SK-N-SH (cell line): ENCODE data around the gene ADGRB2.

Experiments used
- CTCF ChIP-seq: fragments of 200-600 bp; sonication (generic); IDR thresholded peaks from 2 replicates; pipeline ENCODE4 v1.6.1; 2017; ENCODE audit warnings: antibody characterized with exemption, mild to moderate bottlenecking, moderate library complexity
- EP300 ChIP-seq, 2 experiments: IDR thresholded peaks; 2 replicates each; pipeline versions ENCODE4 v1.4.0 to v1.6.1; 2012; ENCODE audit warnings: borderline replicate concordance in 1 of 2, low read depth in 1 of 2, low read length in 1 of 2
- EZH2phosphoT487 ChIP-seq: fragments of 200-600 bp; sonication (generic); IDR thresholded peaks from 2 replicates; pipeline ENCODE4 v1.6.1; 2017; ENCODE audit warnings: low read depth, mixed run types, mild to moderate bottlenecking, antibody characterized with exemption, moderate library complexity, borderline replicate concordance
- FOSL2 ChIP-seq: IDR thresholded peaks from 2 replicates; pipeline ENCODE4 v1.4.0; 2012; ENCODE audit warnings: low read depth, mild to moderate bottlenecking, moderate library complexity, borderline replicate concordance
- GATA2 ChIP-seq: sonication (generic); formaldehyde crosslinking; IDR thresholded peaks from 2 replicates; pipeline ENCODE4 v1.5.0; 2020; ENCODE audit warnings: mild to moderate bottlenecking, missing genetic modification reagents
- JUND ChIP-seq: IDR thresholded peaks from 2 replicates; pipeline ENCODE4 v1.4.0; 2012
- NFIC ChIP-seq: IDR thresholded peaks from 2 replicates; pipeline ENCODE4 v1.4.0; 2012; ENCODE audit warnings: borderline replicate concordance
- RAD21 ChIP-seq: IDR thresholded peaks from 2 replicates; pipeline ENCODE4 v1.6.1; 2012; ENCODE audit warnings: mild to moderate bottlenecking, low read length
- TAF1 ChIP-seq: IDR thresholded peaks from 2 replicates; pipeline ENCODE4 v1.6.1; 2012; ENCODE audit warnings: low read depth, mild to moderate bottlenecking, low read length, moderate library complexity, borderline replicate concordance
- TCF12 ChIP-seq: IDR thresholded peaks from 2 replicates; pipeline ENCODE4 v1.4.0; 2012

GRCh38 chr1:31715087-31715872, 48.9 kb downstream of the ADGRB2 start:
- TF ChIP-seq CTCF (peak; percentile 79), TAF1 (no peak), EZH2phosphoT487 (no peak), RAD21 (peak; percentile 66), TCF12 (peak; percentile 17; the same call in 1 of the 2 replicates), NFIC (no peak; the same call in 1 of the 2 replicates), FOSL2 (no peak), JUND (no peak), GATA2 (CRISPR knock-in tag) (no peak), EP300 (IDR thresholded peaks at IDR 0.05; ENCODE audit: borderline replicate concordance in 1 of 2, low read depth in 1 of 2, low read length in 1 of 2) (no peak)
